Colonic mucosa (tissue), 4 donors: ENCODE results near the gene RHBDL1. TPM values are rescaled to one million over a fixed set of nuclear protein-coding genes. Genes with fewer than 3 reads are reported as not detected.

Experiments used
- DNase-seq: peaks from one replicate; pipeline ENCODE4 v3.0.0-alpha.2; 2020
- H3K27ac ChIP-seq: fragments of 200-600 bp; one replicate; pipeline ENCODE4 v1.8.0; 2021
- H3K27me3 ChIP-seq: fragments of 200-600 bp; one replicate; pipeline ENCODE4 v1.8.0; 2021
- H3K36me3 ChIP-seq: fragments of 200-600 bp; one replicate; pipeline ENCODE4 v1.8.0; 2021
- H3K4me1 ChIP-seq: fragments of 200-600 bp; one replicate; pipeline ENCODE4 v1.8.0; 2021; ENCODE audit warnings: mild to moderate bottlenecking
- H3K4me3 ChIP-seq: fragments of 200-600 bp; one replicate; pipeline ENCODE4 v1.8.0; 2021
- H3K9ac ChIP-seq, 2 donors: one replicate each; pipeline ENCODE4 v1.7.0; 2013; ENCODE audit warnings: control low read depth in 2 of 2, low read depth in 2 of 2, low read length in 2 of 2
- H3K9me3 ChIP-seq: fragments of 200-600 bp; one replicate; pipeline ENCODE4 v1.8.0; 2021
- CTCF ChIP-seq: fragments of 200-600 bp; IDR thresholded peaks from one replicate; pipeline ENCODE4 v1.8.0; 2022; ENCODE audit warnings: antibody characterized with exemption, mild to moderate bottlenecking
- intact Hi-C: fragments of 100-400 bp; cut with DNase I; formaldehyde crosslinking; loops from one replicate; pipeline ENCODE4 v1.14.1; 2022
- total RNA-seq, 2 donors: library from RNA; stranded (reverse); fragmentation: NEBNext Ultra II Directional in 1 of 2; extraction: Animal tissue kit (Norgen Biotek cat#: 25700) in 1 of 2; gene quantifications; one replicate each; pipeline ENCODE4 v1.2.1, GENCODE V29; 2021
- donor health status: healthy.
- donor health status: DM: no; HTN: no; CAD: no.
- donor health status: DM: no; HTN: no; CAD: no.

Gene RHBDL1
- total RNA-seq, 2 donors from 2014 or later = 4.0 to 5.7 TPM

- no peak for TF ChIP-seq CTCF
- intact Hi-C loops = no loop called here
- no peak for DNase-seq
- Histone ChIP-seq H3K4me1 (peaks cover 40% of the 10 kb centered on the region), H3K9ac (peak overlapping the region; percentile 80 to 95), H3K27ac (peak overlapping the region; percentile 80), H3K4me3 (peak overlapping the region; percentile 9), H3K27me3 (no peaks in the 10 kb centered on the region), H3K36me3 (no peaks in the 10 kb centered on the region), H3K9me3 (no peaks in the 10 kb centered on the region)
Observed at GRCh38 chr16:645852-646678, 29.4 kb upstream of the RHBDL1 start.

GRCh38 chr16:646679-647172 is 28.7 kb upstream of the RHBDL1 start:
- no peaks in the 10 kb centered on the region for H3K9me3 ChIP-seq
- H3K36me3 ChIP-seq = no peaks in the 10 kb centered on the region
- DNase-seq = no peak
- H3K4me1 ChIP-seq = peaks cover 40% of the 10 kb centered on the region
- intact Hi-C loops = no loop called here
- peak overlapping the region; percentile 80 for H3K27ac ChIP-seq
- no peaks in the 10 kb centered on the region for H3K27me3 ChIP-seq
- H3K4me3 ChIP-seq = peak overlapping the region; percentile 9
- no peak for TF ChIP-seq CTCF
- peak overlapping the region; percentile 80 to 95 for H3K9ac ChIP-seq

- no peak for TF ChIP-seq CTCF
- intact Hi-C loops = no loop called here
- Histone ChIP-seq H3K36me3 (no peaks in the 10 kb centered on the region), H3K4me3 (no peak overlapping the region), H3K27ac (peak overlapping the region; percentile 80), H3K9me3 (no peaks in the 10 kb centered on the region), H3K4me1 (peaks cover 40% of the 10 kb centered on the region), H3K27me3 (no peaks in the 10 kb centered on the region), H3K9ac (peak overlapping the region; percentile 80 to 95)
- DNase-seq = peak; percentile 61
Observed at GRCh38 chr16:647173-647902, 28.1 kb upstream of the RHBDL1 start.

GRCh38 chr16:648071-648780 is 27.2 kb upstream of the RHBDL1 start:
- H3K36me3 ChIP-seq = no peaks in the 10 kb centered on the region
- intact Hi-C loops = no loop called here
- DNase-seq = peak; percentile 87
- no peaks in the 10 kb centered on the region for H3K27me3 ChIP-seq
- H3K27ac ChIP-seq = peak overlapping the region; percentile 80
- H3K9me3 ChIP-seq = no peaks in the 10 kb centered on the region
- H3K9ac ChIP-seq = peak overlapping the region; percentile 82 to 95
- peak overlapping the region; percentile 97 for H3K4me3 ChIP-seq
- TF ChIP-seq CTCF = peak; percentile 44
- peaks cover 33% of the 10 kb centered on the region for H3K4me1 ChIP-seq
